D721Med (cell line): Measurements from ENCODE around the gene CLDN18.

Experiments used
- DNase-seq: peaks from one replicate; pipeline ENCODE4 v3.0.0; 2011; ENCODE audit warnings: low spot score; ENCODE audit not compliant: insufficient read length
- FAIRE-seq: peaks from 2 replicates; lab custom pipeline; 2011; peaks lifted over from hg19 to GRCh38; lab: Jason Lieb, UNC
- TF ChIP-seq, protein P1 (sequence below): IDR thresholded peaks from 2 replicates; pipeline ENCODE4 v1.5.1; 2012; ENCODE audit warnings: mild to moderate bottlenecking, control low read depth; ENCODE audit not compliant: insufficient read depth; ENCODE audit errors: missing control alignments

Gene CLDN18

DNA sequence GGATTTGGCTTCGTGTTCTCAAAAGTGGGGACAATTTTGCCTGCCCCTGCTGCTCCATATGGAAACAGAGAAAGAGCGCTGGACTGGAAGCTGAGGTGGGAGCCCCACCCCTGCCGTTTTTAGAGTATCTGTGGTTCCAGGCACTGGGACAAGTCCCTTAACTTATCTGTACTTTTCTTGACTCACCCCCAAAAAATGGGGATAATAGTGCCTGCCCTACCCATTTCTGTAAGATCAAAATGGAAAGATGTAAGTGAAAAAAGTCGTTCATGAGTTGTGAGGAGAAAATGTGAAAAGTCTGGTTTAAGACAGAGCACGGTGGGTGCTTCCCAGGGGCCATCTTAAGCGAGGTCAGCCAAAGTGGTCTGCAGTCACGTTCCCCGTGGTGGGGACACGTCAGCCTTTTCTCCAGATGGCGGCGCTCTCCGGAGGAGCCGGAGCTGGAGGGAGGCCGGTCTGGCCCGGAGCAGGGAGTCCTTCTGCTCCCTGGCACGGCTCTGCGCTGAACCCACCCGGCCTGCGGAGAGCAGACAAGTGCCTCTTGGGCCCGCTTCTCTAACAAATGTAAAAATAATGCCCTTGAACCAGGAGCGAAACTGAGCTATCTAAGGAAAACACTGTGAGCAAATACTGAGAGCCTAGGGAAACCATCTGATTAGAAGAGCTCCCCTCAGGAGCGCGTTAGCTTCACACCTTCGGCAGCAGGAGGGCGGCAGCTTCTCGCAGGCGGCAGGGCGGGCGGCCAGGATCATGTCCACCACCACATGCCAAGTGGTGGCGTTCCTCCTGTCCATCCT lies at the start of gene CLDN18:
Gene CLDN18 (plus strand): TSS at position 690 of the 797 bp plus-strand sequence. CDS start 61 bp downstream, at position 751.
- DNase-seq (no peak), FAIRE-seq (no peak)
- TF ChIP-seq, protein P1, sequence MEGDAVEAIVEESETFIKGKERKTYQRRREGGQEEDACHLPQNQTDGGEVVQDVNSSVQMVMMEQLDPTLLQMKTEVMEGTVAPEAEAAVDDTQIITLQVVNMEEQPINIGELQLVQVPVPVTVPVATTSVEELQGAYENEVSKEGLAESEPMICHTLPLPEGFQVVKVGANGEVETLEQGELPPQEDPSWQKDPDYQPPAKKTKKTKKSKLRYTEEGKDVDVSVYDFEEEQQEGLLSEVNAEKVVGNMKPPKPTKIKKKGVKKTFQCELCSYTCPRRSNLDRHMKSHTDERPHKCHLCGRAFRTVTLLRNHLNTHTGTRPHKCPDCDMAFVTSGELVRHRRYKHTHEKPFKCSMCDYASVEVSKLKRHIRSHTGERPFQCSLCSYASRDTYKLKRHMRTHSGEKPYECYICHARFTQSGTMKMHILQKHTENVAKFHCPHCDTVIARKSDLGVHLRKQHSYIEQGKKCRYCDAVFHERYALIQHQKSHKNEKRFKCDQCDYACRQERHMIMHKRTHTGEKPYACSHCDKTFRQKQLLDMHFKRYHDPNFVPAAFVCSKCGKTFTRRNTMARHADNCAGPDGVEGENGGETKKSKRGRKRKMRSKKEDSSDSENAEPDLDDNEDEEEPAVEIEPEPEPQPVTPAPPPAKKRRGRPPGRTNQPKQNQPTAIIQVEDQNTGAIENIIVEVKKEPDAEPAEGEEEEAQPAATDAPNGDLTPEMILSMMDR = no peak

DNA sequence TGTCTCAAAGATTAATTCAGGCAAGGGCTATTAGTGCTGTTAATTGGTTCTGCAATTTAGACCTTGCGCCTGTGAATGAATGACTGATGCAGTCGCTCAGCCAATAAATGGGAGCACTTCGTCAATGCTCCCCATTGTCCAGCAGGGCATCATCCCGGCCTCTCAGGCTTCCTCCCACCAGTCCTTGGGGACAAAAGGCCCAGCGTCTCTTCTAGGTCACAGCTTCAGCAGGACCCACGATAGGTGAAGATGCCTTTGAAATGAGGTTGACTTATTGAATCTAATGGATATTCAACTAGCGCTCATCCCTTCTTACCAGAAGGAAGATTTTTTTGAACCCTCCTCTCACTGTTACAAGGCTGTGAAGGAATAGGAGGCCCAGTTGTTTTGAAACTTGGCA lies 47.7 kb upstream of the CLDN18 start:
- FAIRE-seq = no peak
- no peak for DNase-seq
- TF ChIP-seq, protein P1 = no peak

DNA sequence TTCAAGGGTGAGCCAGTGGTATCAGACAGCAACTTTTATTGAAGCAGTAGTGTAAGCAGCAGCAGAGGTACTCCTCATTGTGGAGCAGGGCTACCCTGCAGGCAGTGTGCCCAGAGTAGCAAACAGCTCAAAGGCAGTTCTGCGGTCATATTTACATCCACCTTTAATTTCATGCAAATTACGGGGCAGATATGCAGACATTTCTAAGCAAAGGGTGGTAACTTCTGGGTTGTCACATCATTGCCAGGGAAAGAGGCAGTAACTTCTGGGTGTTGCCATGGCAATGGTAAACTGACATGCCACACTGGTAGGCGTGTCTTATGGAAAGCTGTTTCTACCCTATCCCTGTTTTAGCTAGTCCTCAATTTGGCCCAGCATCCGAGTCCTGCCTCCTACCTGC lies 46.5 kb upstream of the CLDN18 start:
- TF ChIP-seq, protein P1 = no peak
- FAIRE-seq = no peak
- no peak for DNase-seq

DNA sequence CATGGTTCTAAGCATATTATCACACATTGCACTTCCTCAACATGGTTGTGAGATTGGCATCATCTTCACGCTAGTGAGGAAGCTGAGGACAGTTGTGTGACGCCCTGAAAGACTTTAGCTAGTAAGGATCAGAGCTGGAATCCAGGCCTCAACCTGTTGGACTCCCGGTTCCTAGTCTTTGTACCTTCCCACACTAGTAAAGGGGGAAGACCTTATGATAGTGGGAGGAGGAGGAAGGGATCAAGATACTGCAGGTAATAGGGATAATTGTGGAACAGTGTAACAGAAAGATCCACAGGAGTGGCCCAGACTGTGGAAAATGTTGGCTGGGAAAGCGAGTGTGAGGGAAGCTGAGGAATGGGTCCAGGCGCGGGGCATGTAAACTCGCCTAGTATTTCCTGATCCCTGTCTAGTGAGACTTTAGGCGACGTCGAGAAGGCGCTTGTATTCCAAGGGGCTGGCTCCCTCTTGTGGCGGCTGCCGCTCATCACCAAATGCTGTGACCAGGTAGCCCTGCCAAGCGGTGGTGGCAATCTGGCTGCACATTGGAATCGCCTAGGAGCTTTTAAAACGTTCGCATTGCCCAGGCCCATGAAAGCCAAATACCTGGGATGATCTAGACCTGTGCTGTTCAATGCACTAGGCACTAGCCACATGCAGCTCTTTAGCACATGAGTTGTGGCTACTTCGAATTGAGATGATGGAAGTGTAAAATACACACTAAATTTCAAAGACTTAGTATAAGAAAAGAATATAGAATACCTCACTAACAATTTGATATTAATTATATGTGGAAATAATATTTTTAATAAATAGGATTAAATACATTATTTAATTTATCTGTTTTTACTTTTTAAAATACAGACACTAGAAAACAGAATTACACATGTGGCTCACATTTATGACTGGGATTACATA lies 38.8 kb upstream of the CLDN18 start:
- DNase-seq = peak; percentile 26
- TF ChIP-seq, protein P1 = peak; percentile 94
- no peak for FAIRE-seq

DNA sequence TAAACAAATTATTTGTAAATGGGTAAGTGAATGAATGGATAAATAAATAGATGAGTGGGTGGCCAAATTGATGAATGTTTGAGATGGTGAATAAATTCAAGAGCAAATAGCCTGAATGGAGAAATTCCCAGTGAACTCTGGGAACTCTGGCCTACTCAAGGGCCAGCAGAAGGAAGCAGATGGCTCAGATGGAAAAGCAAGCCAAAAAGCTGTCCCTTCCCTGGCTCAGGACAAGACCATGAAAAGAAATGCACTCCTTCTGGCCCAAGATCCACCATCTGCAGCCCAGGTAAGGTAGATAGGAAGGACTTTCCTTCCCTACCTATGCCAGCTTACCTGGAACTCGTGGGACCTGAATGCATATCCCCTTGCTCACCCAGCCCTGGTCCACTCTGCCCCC lies 37.6 kb upstream of the CLDN18 start:
- TF ChIP-seq, protein P1 = no peak
- FAIRE-seq = no peak
- no peak for DNase-seq

DNA sequence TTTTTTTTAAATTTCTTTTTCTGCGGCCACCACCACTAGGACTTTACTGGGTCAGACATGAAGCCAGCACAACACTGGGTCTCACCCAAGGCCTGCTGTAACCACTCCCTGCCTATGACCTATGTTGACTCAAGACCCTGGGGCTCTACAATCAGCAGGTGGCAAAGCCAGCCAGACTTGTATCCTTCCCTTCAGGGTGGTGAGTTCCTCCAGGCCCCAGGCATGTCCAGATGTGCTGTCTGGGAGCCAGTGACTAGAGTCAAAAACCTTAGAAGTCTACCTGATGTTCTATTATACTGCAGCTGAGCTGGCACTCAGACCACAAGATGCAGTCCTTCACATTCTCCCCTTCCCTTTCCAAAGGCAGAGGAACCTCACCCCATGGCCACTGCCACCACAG lies 31.6 kb upstream of the CLDN18 start:
- TF ChIP-seq, protein P1 = no peak
- DNase-seq (no peak), FAIRE-seq (no peak)

DNA sequence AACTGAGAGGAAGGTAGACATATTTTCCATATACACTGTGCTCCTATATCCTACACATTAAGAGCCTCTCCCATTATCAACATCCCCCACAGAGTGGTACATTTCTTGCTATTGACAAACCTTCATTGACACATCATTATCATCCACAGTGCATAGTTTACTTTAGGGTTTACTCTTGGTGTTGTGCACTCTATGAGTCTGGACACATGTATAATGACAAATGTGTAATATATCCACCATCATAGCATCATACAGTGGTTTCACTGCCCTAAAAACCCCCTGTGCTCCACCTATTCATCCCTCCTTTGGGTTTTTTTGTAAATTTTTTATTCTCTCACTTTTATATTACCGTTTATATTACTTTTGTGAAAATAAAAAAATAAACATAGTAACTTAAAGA lies 22.2 kb upstream of the CLDN18 start:
- TF ChIP-seq, protein P1 = no peak
- FAIRE-seq = no peak
- no peak for DNase-seq
